Activated CD8-positive, alpha-beta T cell treated with anti-CD3 and anti-CD28 coated beads, Interleukin-2, amount 10 ng/mL, durations not matched to agents 7 days and 5 days (primary cell): ENCODE results near the gene DPM2. TPM values are rescaled to one million over a fixed set of nuclear protein-coding genes. Genes with fewer than 3 reads are reported as not detected.
A peak's percentile ranks its signal among the peaks of the same experiment; 100 is the strongest.

Experiments used
- ATAC-seq: fragments of 150-1000 bp; cut with Tn5 transposase; one replicate; pipeline ENCODE4 v1.10.0; 2021; ENCODE audit warnings: moderate library complexity
- CTCF ChIA-PET: fragments of 350-600 bp; sonication (Branson Sonifier 250); formaldehyde crosslinking; loops from one replicate; lab custom pipeline; 2021; ENCODE audit warnings: antibody characterized with exemption; lab: Charles Lee
- POLR2A ChIA-PET: fragments of 350-600 bp; sonication (Branson Sonifier 250); formaldehyde crosslinking; loops from one replicate; lab custom pipeline; 2021; ENCODE audit warnings: antibody characterized with exemption; lab: Charles Lee
- DNase-seq: peaks from one replicate; pipeline ENCODE4 v3.0.0-alpha.2; 2020
- H3K27ac Mint-ChIP-seq: one replicate; pipeline ENCODE4 v1.8.0; 2021; ENCODE audit warnings: mild to moderate bottlenecking, mixed read lengths
- H3K27me3 Mint-ChIP-seq: one replicate; pipeline ENCODE4 v1.8.0; 2021; ENCODE audit warnings: low read depth, mixed read lengths
- H3K36me3 Mint-ChIP-seq: one replicate; pipeline ENCODE4 v1.8.0; 2021; ENCODE audit warnings: low read depth, mixed read lengths
- H3K4me1 Mint-ChIP-seq: one replicate; pipeline ENCODE4 v1.8.0; 2021; ENCODE audit warnings: low read depth, mixed read lengths
- H3K4me3 Mint-ChIP-seq: one replicate; pipeline ENCODE4 v1.8.0; 2021; ENCODE audit warnings: mild to moderate bottlenecking, mixed read lengths
- H3K9me3 Mint-ChIP-seq: one replicate; pipeline ENCODE4 v1.8.0; 2022; ENCODE audit warnings: mixed read lengths; ENCODE audit not compliant: insufficient read depth
- total RNA-seq, 2 experiments: library from RNA; stranded (reverse); gene quantifications; one replicate each; pipeline ENCODE4 v1.2.3, GENCODE V29; 2021

DPM2 gene
- total RNA-seq, 2 experiments from 2014 or later = 47.9 to 53.8 TPM

- peak overlapping the region; percentile 99 for H3K27ac Mint-ChIP-seq
- no peaks in the 10 kb centered on the region for H3K27me3 Mint-ChIP-seq
- no peak for ATAC-seq
- H3K9me3 Mint-ChIP-seq = no peaks in the 10 kb centered on the region
- H3K36me3 Mint-ChIP-seq = peaks cover 85% of the 10 kb centered on the region
- peak overlapping the region; percentile 97 for H3K4me3 Mint-ChIP-seq
- peak; percentile 40 for DNase-seq
- ChIA-PET CTCF (interaction anchor here (1.0 to 16.3 kb wide), 4 partner anchors 17 to 63 kb away, joined by 5 to 158 read pairs (median 28); no protein-coding TSS in a partner anchor), POLR2A (interaction anchor here (0.9 to 3.9 kb wide), 7 partner anchors 8 to 95 kb away, joined by 3 to 27 read pairs (median 5); partner anchors contain the start of genes EEIG1, NAIF1 and SLC25A25)
- peaks cover 97% of the 10 kb centered on the region for H3K4me1 Mint-ChIP-seq
Measured at GRCh38 chr9:127972236-127972871, 34.7 kb upstream of the DPM2 start.

GRCh38 chr9:127971357-127972235, 33.9 kb upstream of the DPM2 start:
- H3K4me1 Mint-ChIP-seq = peaks cover 98% of the 10 kb centered on the region
- peaks cover 81% of the 10 kb centered on the region for H3K36me3 Mint-ChIP-seq
- no peaks in the 10 kb centered on the region for H3K9me3 Mint-ChIP-seq
- peak; percentile 63 for DNase-seq
- peak overlapping the region; percentile 97 for H3K4me3 Mint-ChIP-seq
- H3K27ac Mint-ChIP-seq = peak overlapping the region; percentile 99
- ATAC-seq = peak; percentile 15
- ChIA-PET CTCF (interaction anchor here (1.1 to 16.3 kb wide), 6 partner anchors 16 to 64 kb away, joined by 3 to 158 read pairs (median 12); no protein-coding TSS in a partner anchor), POLR2A (interaction anchor here (1.0 to 3.9 kb wide), 12 partner anchors 9 to 96 kb away, joined by 3 to 27 read pairs (median 6); partner anchors contain the start of genes DPM2, EEIG1, NAIF1 and SLC25A25)
- no peaks in the 10 kb centered on the region for H3K27me3 Mint-ChIP-seq

GRCh38 chr9:127970401-127971313, 33.0 kb upstream of the DPM2 start:
- peak; percentile 74 for ATAC-seq
- peaks cover 98% of the 10 kb centered on the region for H3K4me1 Mint-ChIP-seq
- no peaks in the 10 kb centered on the region for H3K9me3 Mint-ChIP-seq
- peak overlapping the region; percentile 99 for H3K27ac Mint-ChIP-seq
- DNase-seq = peak; percentile 86
- no peaks in the 10 kb centered on the region for H3K27me3 Mint-ChIP-seq
- H3K4me3 Mint-ChIP-seq = peak overlapping the region; percentile 97
- ChIA-PET CTCF (interaction anchor here (0.8 to 16.3 kb wide), 10 partner anchors 10 to 64 kb away, joined by 3 to 158 read pairs (median 6); partner anchors contain the start of gene EEIG1), POLR2A (interaction anchor here (0.5 to 3.9 kb wide), 17 partner anchors 10 to 147 kb away, joined by 3 to 27 read pairs (median 4); partner anchors contain the start of genes DPM2, EEIG1, NAIF1 and SLC25A25)
- peaks cover 74% of the 10 kb centered on the region for H3K36me3 Mint-ChIP-seq

GRCh38 chr9:127968700-127969383, 31.2 kb upstream of the DPM2 start:
- peaks cover 97% of the 10 kb centered on the region for H3K4me1 Mint-ChIP-seq
- no peaks in the 10 kb centered on the region for H3K27me3 Mint-ChIP-seq
- DNase-seq (no peak), ATAC-seq (no peak)
- H3K9me3 Mint-ChIP-seq = no peaks in the 10 kb centered on the region
- ChIA-PET POLR2A (interaction anchor here (3.1 kb wide), 1 partner anchor 12 kb away, joined by 25 read pairs; the partner anchor contains the start of gene EEIG1), CTCF (interaction anchor here (1.3 to 16.3 kb wide), 4 partner anchors 12 to 66 kb away, joined by 4 to 158 read pairs (median 10); partner anchors contain the start of gene EEIG1)
- peak overlapping the region; percentile 97 for H3K4me3 Mint-ChIP-seq
- H3K36me3 Mint-ChIP-seq = peaks cover 69% of the 10 kb centered on the region
- peak overlapping the region; percentile 99 for H3K27ac Mint-ChIP-seq

GRCh38 chr9:127968042-127968441, 30.4 kb upstream of the DPM2 start:
- ChIA-PET POLR2A (no interaction called here), CTCF (interaction anchor here (1.3 to 16.3 kb wide), 2 partner anchors 24 to 67 kb away, joined by 4 to 158 read pairs; no protein-coding TSS in a partner anchor)
- ATAC-seq = no peak
- H3K4me1 Mint-ChIP-seq = peaks cover 97% of the 10 kb centered on the region
- H3K27ac Mint-ChIP-seq = peak overlapping the region; percentile 99
- no peaks in the 10 kb centered on the region for H3K27me3 Mint-ChIP-seq
- H3K9me3 Mint-ChIP-seq = no peaks in the 10 kb centered on the region
- peaks cover 72% of the 10 kb centered on the region for H3K36me3 Mint-ChIP-seq
- no peak for DNase-seq
- peak overlapping the region; percentile 36 for H3K4me3 Mint-ChIP-seq

GRCh38 chr9:127967151-127967809, 29.6 kb upstream of the DPM2 start:
- ChIA-PET CTCF (interaction anchor here (1.3 to 1.9 kb wide), 2 partner anchors 24 to 151 kb away, joined by 4 to 6 read pairs; no protein-coding TSS in a partner anchor), POLR2A (interaction anchor here (0.8 kb wide), 1 partner anchor 11 kb away, joined by 3 read pairs; no protein-coding TSS in a partner anchor)
- no peak for ATAC-seq
- no peak for DNase-seq
- Mint-ChIP-seq H3K27ac (peak overlapping the region; percentile 87), H3K27me3 (no peaks in the 10 kb centered on the region), H3K9me3 (no peaks in the 10 kb centered on the region), H3K4me1 (peaks cover 97% of the 10 kb centered on the region), H3K36me3 (peaks cover 73% of the 10 kb centered on the region), H3K4me3 (peak overlapping the region; percentile 36)

- H3K4me3 Mint-ChIP-seq = peak overlapping the region; percentile 8
- H3K9me3 Mint-ChIP-seq = no peaks in the 10 kb centered on the region
- peaks cover 73% of the 10 kb centered on the region for H3K36me3 Mint-ChIP-seq
- peak overlapping the region; percentile 87 for H3K27ac Mint-ChIP-seq
- H3K4me1 Mint-ChIP-seq = peaks cover 97% of the 10 kb centered on the region
- no peak for ATAC-seq
- no peaks in the 10 kb centered on the region for H3K27me3 Mint-ChIP-seq
- CTCF ChIA-PET = interaction anchor here (1.0 to 1.9 kb wide), 3 partner anchors 23 to 151 kb away, joined by 3 to 6 read pairs (median 4); no protein-coding TSS in a partner anchor
- POLR2A ChIA-PET = interaction anchor here (0.7 to 1.3 kb wide), 3 partner anchors 10 to 14 kb away, joined by 3 to 6 read pairs (median 3); partner anchors contain the start of gene EEIG1
- DNase-seq = no peak
Measured at GRCh38 chr9:127966416-127967150, 28.9 kb upstream of the DPM2 start.

- ATAC-seq (no peak), DNase-seq (no peak)
- no peaks in the 10 kb centered on the region for H3K9me3 Mint-ChIP-seq
- ChIA-PET CTCF (interaction anchor here (1.0 to 3.3 kb wide), 4 partner anchors 11 to 152 kb away, joined by 3 to 18 read pairs (median 5); no protein-coding TSS in a partner anchor), POLR2A (interaction anchor here (0.8 to 1.3 kb wide), 2 partner anchors 15 to 65 kb away, joined by 3 read pairs; partner anchors contain the start of gene EEIG1)
- peaks cover 77% of the 10 kb centered on the region for H3K36me3 Mint-ChIP-seq
- H3K4me3 Mint-ChIP-seq = peak overlapping the region; percentile 68
- H3K27me3 Mint-ChIP-seq = no peaks in the 10 kb centered on the region
- H3K4me1 Mint-ChIP-seq = peaks cover 98% of the 10 kb centered on the region
- H3K27ac Mint-ChIP-seq = peak overlapping the region; percentile 87
Measured at GRCh38 chr9:127965953-127966352, 28.3 kb upstream of the DPM2 start.
